K562 (cell line): ENCODE measurements around the gene SNX10.

Experiments used
- TF ChIP-seq, protein P1 (sequence below), 2 experiments: fragments of 450-650 bp in 1 of 2; sonication (generic) in 1 of 2; formaldehyde crosslinking in 1 of 2; IDR thresholded peaks; 2 replicates each; pipeline versions ENCODE4 v1.7.1 to v1.9.0; 2016 to 2022; ENCODE audit warnings: inconsistent platforms in 1 of 2, mild to moderate bottlenecking in 1 of 2, missing genetic modification reagents in 1 of 2
- TF ChIP-seq, protein P2 (sequence below): fragments of 450-650 bp; formaldehyde crosslinking; IDR thresholded peaks from 2 replicates; pipeline ENCODE4 v1.4.0; 2022; ENCODE audit warnings: missing genetic modification characterization

DNA sequence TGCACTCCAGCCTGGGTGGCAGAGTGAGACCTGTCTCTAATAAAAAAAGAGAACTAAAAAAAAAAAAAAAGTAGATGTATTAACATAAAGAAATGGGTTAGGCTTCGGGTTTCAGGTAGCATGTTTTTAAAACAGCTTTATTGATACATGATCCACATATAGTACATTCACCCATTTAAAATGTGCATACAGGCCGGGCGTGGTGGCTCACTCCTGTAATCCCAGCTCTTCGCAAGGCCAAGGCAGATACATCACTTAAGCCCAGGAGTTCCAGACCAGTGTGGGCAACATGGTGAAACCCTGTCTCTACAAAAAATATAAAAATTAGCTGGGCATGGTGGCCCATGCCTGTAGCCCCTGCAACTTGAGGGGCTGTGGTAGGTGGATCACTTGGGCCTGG is 39.5 kb downstream of the SNX10 start:
- TF ChIP-seq, protein P1, sequence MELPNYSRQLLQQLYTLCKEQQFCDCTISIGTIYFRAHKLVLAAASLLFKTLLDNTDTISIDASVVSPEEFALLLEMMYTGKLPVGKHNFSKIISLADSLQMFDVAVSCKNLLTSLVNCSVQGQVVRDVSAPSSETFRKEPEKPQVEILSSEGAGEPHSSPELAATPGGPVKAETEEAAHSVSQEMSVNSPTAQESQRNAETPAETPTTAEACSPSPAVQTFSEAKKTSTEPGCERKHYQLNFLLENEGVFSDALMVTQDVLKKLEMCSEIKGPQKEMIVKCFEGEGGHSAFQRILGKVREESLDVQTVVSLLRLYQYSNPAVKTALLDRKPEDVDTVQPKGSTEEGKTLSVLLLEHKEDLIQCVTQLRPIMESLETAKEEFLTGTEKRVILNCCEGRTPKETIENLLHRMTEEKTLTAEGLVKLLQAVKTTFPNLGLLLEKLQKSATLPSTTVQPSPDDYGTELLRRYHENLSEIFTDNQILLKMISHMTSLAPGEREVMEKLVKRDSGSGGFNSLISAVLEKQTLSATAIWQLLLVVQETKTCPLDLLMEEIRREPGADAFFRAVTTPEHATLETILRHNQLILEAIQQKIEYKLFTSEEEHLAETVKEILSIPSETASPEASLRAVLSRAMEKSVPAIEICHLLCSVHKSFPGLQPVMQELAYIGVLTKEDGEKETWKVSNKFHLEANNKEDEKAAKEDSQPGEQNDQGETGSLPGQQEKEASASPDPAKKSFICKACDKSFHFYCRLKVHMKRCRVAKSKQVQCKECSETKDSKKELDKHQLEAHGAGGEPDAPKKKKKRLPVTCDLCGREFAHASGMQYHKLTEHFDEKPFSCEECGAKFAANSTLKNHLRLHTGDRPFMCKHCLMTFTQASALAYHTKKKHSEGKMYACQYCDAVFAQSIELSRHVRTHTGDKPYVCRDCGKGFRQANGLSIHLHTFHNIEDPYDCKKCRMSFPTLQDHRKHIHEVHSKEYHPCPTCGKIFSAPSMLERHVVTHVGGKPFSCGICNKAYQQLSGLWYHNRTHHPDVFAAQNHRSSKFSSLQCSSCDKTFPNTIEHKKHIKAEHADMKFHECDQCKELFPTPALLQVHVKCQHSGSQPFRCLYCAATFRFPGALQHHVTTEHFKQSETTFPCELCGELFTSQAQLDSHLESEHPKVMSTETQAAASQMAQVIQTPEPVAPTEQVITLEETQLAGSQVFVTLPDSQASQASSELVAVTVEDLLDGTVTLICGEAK (IDR thresholded peaks at IDR 0.05) = no peak
- TF ChIP-seq, protein P1 (CRISPR knock-in tag; IDR thresholded peaks at IDR 0.05) = no peak
- TF ChIP-seq, protein P2, sequence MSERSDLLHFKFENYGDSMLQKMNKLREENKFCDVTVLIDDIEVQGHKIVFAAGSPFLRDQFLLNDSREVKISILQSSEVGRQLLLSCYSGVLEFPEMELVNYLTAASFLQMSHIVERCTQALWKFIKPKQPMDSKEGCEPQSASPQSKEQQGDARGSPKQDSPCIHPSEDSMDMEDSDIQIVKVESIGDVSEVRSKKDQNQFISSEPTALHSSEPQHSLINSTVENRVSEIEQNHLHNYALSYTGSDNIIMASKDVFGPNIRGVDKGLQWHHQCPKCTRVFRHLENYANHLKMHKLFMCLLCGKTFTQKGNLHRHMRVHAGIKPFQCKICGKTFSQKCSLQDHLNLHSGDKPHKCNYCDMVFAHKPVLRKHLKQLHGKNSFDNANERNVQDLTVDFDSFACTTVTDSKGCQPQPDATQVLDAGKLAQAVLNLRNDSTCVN (CRISPR knock-in tag) = no peak
